Limb (tissue), 2 donors: ENCODE measurements around the gene GET3.

ENCODE experiments used
- DNase-seq, 2 donors: peaks; one replicate each; pipeline ENCODE4 v3.0.0-alpha.2; 2016; ENCODE audit errors: extremely low spot score in 2 of 2

GET3 gene

GRCh38 chr19:12751635-12752034 lies 14.3 kb downstream of the GET3 start, which contains the start of gene BEST2:
Gene BEST2 (plus strand): TSS chr19:12751791. CDS start chr19:12752593, 802 bp downstream.
- no peak for DNase-seq

GRCh38 chr19:12752056-12752781 lies 14.9 kb downstream of the GET3 start:
- no peak for DNase-seq

- DNase-seq = no peak
Observed at GRCh38 chr19:12754465-12755196, 17.3 kb downstream of the GET3 start.

- no peak for DNase-seq
Observed at GRCh38 chr19:12756150-12756883, 19.0 kb downstream of the GET3 start.

DNA sequence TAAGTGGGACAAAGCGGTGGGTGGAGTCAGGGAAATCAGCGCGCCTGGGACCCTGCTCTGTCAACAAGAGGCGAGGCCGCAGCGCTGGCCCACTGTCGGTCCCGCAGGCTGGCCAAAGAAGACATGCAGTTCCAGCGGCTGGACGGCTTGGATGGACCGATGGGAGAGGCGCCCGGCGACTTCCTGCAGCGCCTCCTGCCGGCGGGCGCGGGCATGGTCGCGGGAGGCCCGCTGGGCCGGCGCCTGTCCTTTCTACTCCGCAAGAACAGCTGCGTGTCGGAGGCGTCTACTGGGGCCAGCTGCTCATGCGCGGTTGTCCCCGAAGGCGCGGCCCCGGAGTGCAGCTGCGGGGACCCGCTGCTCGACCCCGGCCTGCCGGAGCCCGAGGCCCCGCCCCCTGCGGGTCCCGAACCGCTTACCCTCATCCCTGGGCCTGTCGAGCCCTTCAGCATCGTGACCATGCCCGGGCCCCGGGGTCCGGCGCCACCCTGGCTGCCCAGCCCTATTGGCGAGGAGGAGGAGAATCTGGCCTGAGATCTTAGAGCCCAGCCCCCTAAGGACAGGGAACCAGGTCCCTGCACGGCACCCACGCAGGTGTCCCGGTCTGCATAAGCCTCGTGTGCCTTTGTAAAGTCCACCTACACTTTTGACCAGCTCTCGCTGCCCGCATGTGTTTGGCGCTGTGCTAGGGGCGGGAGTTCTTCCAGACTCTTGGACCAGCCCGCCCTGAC lies 20.4 kb downstream of the GET3 start:
- DNase-seq = peak; percentile 62 to 79

DNA sequence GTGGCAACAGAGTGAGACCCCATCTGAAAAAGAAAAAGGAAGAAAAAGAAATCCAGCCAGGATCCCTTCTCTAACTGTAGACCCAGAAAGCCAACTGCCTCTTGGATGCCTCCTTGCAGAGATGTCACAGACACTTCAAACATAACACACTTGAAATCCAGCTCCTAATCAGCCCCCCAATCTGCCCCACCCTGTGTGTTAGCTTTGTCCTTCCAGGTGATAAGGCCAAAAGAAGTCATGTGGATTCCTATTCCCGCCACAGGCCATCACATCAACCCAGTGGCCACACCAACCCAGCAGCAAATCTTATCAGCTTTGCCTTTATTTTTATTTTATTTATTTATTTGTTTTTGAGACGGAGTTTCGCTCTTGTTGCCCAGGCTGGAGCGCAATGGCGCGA lies 22.4 kb downstream of the GET3 start:
- DNase-seq = no peak

- DNase-seq = no peak
Observed at GRCh38 chr19:12763100-12763499, 25.8 kb downstream of the GET3 start.

- no peak for DNase-seq
Observed at GRCh38 chr19:12764698-12765097, 27.4 kb downstream of the GET3 start.

DNA sequence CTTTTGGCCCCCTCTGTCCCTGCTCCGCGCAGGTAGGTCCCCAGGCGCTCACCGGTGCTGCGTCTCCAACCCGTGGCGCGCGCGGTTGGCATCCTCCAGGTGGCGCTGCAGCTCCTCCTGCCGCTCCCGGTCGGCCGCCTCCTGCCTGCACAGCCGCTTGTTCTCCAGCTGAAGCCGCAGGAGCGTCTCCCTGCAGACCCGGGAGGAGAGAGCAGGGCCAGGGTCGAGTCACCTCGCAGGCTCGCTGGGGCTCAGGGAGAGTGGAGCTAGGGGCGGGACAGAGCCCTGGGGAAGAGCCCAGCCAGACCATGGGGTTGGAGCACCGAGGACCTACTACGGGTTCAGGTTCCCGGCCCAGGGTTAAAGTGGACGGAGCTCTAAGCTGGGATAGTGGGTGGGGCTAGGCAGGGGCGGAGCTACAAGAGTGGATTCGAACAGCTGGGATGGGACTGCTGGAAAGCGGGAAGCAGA lies 28.8 kb downstream of the GET3 start:
- DNase-seq = peak; percentile 89 to 91

- no peak for DNase-seq
Observed at GRCh38 chr19:12767150-12767549, 29.9 kb downstream of the GET3 start.

- no peak for DNase-seq
Observed at GRCh38 chr19:12767666-12768065, 30.4 kb downstream of the GET3 start.

DNA sequence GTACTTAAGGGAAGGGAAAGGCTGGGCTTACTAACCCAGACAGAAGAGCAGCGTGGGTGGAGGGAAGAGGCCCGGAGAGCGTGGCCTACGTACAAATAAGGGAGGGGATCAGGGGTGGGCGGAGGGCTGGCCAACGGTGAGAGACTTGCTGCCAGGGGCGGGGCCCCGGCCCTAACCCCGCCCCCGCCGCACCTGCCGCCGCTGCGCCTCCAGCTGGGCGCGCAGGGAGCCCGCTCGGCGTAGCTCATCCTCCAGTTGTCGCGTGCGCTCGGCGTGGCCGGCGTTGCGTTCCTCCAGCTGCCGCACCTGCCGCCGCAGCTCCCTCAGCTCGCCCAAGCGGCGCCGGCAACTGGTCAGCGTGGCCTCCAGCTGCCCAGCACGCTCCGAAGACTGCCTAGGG lies 32.4 kb downstream of the GET3 start:
- DNase-seq = peak; percentile 29 to 58

GRCh38 chr19:12770922-12771321 lies 33.6 kb downstream of the GET3 start:
- no peak for DNase-seq

DNA sequence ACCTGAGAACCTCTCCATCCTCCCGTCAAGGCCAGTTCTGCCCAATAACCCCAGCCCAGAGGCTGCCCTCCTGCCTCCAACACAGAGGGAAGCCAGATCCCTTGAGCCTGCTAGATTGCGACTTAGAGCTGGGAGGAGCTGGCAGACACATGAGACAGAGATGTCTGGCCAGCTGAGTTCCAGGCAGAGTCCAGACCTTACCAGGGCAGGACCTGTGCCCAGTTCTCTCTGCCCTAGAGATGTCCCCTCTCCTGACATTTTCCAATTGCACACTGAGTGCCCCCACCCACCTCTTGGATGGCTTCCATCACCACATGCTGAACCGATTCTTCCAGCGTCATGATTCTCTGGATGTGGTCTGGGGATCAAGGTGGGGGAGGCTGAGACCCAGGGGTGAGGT lies 35.0 kb downstream of the GET3 start:
- no peak for DNase-seq

GRCh38 chr19:12773571-12773970 lies 36.3 kb downstream of the GET3 start:
- no peak for DNase-seq

GRCh38 chr19:12774588-12775555 lies 37.6 kb downstream of the GET3 start, which contains the start of gene HOOK2:
Gene HOOK2 (minus strand): TSS chr19:12775552. CDS start chr19:12775449, 103 bp downstream.
- DNase-seq = no peak

DNA sequence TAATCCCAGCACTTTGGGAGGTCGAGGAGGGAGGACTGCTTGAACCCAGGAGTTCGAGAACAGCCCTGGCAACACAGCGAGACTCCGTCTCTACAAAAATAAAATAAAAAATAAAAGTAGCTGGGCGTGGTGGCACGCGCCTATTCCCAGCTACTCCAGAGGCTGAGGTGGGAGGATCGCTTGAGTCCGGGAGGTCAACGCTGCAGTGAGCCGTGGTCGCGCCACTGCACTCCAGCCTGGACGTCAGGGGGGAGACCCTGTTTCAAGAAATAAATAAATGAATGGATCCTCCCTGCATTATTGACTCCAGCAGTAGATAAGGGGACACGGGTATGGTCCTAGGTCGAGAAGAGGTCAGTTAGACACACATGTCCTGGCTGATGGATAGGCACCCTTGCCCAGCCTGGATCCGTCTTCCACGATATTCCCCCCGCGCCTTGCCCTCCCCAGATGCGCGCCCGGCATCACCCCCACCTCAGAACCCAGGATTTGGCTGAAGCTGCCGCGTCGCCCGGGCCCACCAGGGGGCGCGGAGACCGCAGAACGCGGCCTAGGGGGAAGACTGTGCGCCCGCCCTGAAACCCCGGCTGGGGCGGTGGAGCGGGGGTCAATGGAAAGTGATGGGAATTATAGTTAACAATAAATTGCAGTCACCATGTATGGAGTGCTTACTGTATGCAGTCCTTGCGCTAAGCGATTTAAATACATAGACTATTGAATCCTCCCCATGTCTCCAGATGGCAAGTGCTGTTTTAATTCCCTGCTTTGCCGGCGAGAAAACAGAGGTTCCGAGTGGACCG lies 40.1 kb downstream of the GET3 start:
- DNase-seq = peak; percentile 88 to 92

DNA sequence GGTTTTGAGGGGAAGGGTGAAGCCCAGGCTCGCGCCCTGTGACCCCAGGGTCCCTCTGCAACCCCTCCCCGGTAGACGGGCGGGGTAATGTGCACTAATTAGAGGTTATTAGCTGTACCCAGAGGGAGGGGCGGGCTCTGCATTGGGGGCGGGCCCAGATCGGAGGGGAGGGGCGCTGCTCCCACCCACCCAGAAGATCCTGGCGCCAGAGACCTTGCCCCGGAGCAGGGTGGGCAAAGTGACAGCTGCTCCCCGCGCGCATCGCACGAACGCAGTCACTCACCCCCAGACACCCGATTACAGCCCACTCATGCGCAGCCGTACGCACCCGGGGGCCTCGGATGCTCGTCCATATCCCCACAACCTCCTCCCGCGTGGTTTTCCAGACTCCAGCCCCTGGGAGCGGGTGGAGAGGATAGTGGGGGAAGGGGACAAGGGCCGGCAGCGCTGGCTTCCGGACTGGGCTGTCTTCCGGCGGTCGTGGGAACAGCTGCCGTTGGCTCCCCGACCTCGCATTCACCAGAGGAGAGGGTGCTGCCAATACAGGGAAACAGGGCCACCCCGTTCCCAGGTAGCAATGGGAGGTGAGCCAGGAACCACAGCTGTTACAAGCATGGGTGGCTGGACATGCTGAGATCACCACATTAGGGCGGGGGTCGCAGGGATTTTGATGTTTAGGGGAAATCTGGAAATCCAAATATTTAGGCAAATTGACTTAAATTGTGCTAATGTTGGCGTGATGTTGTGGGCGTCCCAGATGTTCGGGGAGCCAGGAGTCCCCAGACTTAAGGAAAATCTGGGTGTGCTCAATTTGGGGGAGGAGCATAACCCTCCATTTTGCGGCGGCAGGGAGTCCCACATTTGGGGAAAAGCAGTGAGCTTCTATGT lies 41.0 kb downstream of the GET3 start:
- peak; percentile 69 to 86 for DNase-seq

GRCh38 chr19:12778905-12779161 lies 41.5 kb downstream of the GET3 start:
- DNase-seq = no peak
